Measurements from ENCODE around the gene EPC2. TPM values are rescaled to one million over a fixed set of nuclear protein-coding genes. Genes with fewer than 3 reads are reported as not detected.
A peak's percentile ranks its signal among the peaks of the same experiment; 100 is the strongest.

The EPC2 gene
- total and polyA plus RNA-seq, 10 of the 15 experiments (the other 5 are each of a cell fraction or from before 2014, with no cell fraction given), result 2.0 to 16.5 (median 10.8) TPM

GRCh38 chr2:148614322-148615049 is 30.1 kb upstream of the EPC2 start (continued):
- TF ChIP-seq ZBTB4 (CRISPR knock-in tag; IDR thresholded peaks at IDR 0.05) (no peak), FOXM1 (IDR thresholded peaks at IDR 0.05; ENCODE audit: low read depth, low read length) (no peak), RUNX3 (IDR thresholded peaks at IDR 0.05; ENCODE audit: low read length) (peak; percentile 5; the same call in 1 of the 2 replicates), EGR1 (IDR thresholded peaks at IDR 0.05; ENCODE audit: borderline replicate concordance in 1 of 2, low read depth in 2 of 2, low read length in 2 of 2) (no peak), TARDBP (IDR thresholded peaks at IDR 0.05; ENCODE audit: borderline replicate concordance) (no peak), NKRF (conservative IDR thresholded peaks at IDR 0.05) (no peak), SMAD1 (IDR thresholded peaks at IDR 0.05; ENCODE audit: low read depth, partially characterized antibody) (no peak), POLR2AphosphoS5 (IDR thresholded peaks at IDR 0.05; ENCODE audit: low read length) (peak; percentile 49; the same call in 1 of the 2 replicates), NFYB (IDR thresholded peaks at IDR 0.05; ENCODE audit: insufficient read depth, low read depth, low read length) (no peak), SIX5 (IDR thresholded peaks at IDR 0.05; ENCODE audit: low read depth, low read length, severe bottlenecking) (no peak), ZNF622 (IDR thresholded peaks at IDR 0.05) (no peak), KLF5 (IDR thresholded peaks at IDR 0.05; ENCODE audit: partially characterized antibody) (no peak), YY1 (IDR thresholded peaks at IDR 0.05; ENCODE audit: low read depth, low read length) (no peak), IKZF2 (IDR thresholded peaks at IDR 0.05) (peak in 1 of 2 experiments; percentile 50; a peak in 2 of 4 replicates), MXI1 (IDR thresholded peaks at IDR 0.05; ENCODE audit: low read depth, low read length) (no peak), IRF4 (IDR thresholded peaks at IDR 0.05; ENCODE audit: low read depth, low read length) (no peak), JUNB (IDR thresholded peaks at IDR 0.05) (peak; percentile 44), EED (IDR thresholded peaks at IDR 0.05; ENCODE audit: low read depth) (peak; percentile 50; the same call in 1 of the 2 replicates), IRF3 (IDR thresholded peaks at IDR 0.05) (no peak), RBBP5 (conservative IDR thresholded peaks at IDR 0.05) (peak; percentile 85; the same call in 1 of the 2 replicates), NFYA (IDR thresholded peaks at IDR 0.05; ENCODE audit: borderline replicate concordance, low read depth, low read length) (no peak), CREM (IDR thresholded peaks at IDR 0.05; ENCODE audit: low read depth) (no peak), NFXL1 (IDR thresholded peaks at IDR 0.05; ENCODE audit: borderline replicate concordance) (no peak), EZH2 (IDR thresholded peaks at IDR 0.05; ENCODE audit: borderline replicate concordance, control insufficient read depth, low read depth, low read length) (no peak), SREBF2 (IDR thresholded peaks at IDR 0.05; ENCODE audit: low read length) (no peak), TAF1 (IDR thresholded peaks at IDR 0.05; ENCODE audit: borderline replicate concordance, low read depth, low read length) (0 out of 2 replicates have a peak, but pooled peaks have one; percentile 24)
